NB4 (cell line): ENCODE data around the gene DLG1.

Source experiments
- CTCF ChIP-seq: IDR thresholded peaks from one replicate; pipeline ENCODE4 v1.5.1; 2012; ENCODE audit warnings: low read depth, low read length
- MAX ChIP-seq: IDR thresholded peaks from 2 replicates; pipeline ENCODE4 v1.6.1; 2011; ENCODE audit warnings: low read depth, low read length
- MYC ChIP-seq: IDR thresholded peaks from 2 replicates; pipeline ENCODE4 v1.6.1; 2011; ENCODE audit warnings: low read depth, low read length
- POLR2A ChIP-seq: IDR thresholded peaks from 2 replicates; pipeline ENCODE4 v1.6.1; 2011; ENCODE audit warnings: mild to moderate bottlenecking; ENCODE audit not compliant: insufficient read length; ENCODE audit errors: extremely low read depth

GRCh38 chr3:197260491-197261163 is 37.8 kb downstream of the DLG1 start:
- TF ChIP-seq CTCF: no peak
- TF ChIP-seq POLR2A: no peak
- no peak for TF ChIP-seq MAX
- TF ChIP-seq MYC: no peak
